Neural cell (in vitro differentiated cells): Measurements from ENCODE around the gene PBX3. TPM values are rescaled to one million over a fixed set of nuclear protein-coding genes. Genes with fewer than 3 reads are reported as not detected.

Experiments used
- H2AFZ ChIP-seq: fragments of 200-600, 300-800 bp; sonication (generic), shearing (Covaris generic); 2 replicates; pipeline ENCODE4 v1.6.0; 2014; ENCODE audit warnings: low read depth, mild to moderate bottlenecking, antibody characterized with exemption, low read length, moderate library complexity
- H3F3A ChIP-seq: fragments of 200-600 bp; shearing (Covaris generic); 2 replicates; pipeline ENCODE4 v1.6.1; 2016; ENCODE audit warnings: mild to moderate bottlenecking, moderate library complexity, mixed read lengths, antibody characterized with exemption, low read length; ENCODE audit not compliant: insufficient read depth, poor library complexity, severe bottlenecking
- H3K27ac ChIP-seq: fragments of 200-600, 300-800 bp; sonication (generic), shearing (Covaris generic); 2 replicates; pipeline ENCODE4 v1.5.1; 2014; ENCODE audit warnings: mild to moderate bottlenecking, low read length, moderate library complexity
- H3K27me3 ChIP-seq: fragments of 300-800, 200-600 bp; sonication (generic), shearing (Covaris generic); 2 replicates; pipeline ENCODE4 v1.6.0; 2014; ENCODE audit warnings: mild to moderate bottlenecking, low read depth, low read length, moderate library complexity; ENCODE audit not compliant: insufficient read depth
- H3K36me3 ChIP-seq: fragments of 300-800, 200-600 bp; sonication (generic), shearing (Covaris generic); 2 replicates; pipeline ENCODE4 v1.5.1; 2014; ENCODE audit warnings: mild to moderate bottlenecking, antibody characterized with exemption, low read length, moderate library complexity; ENCODE audit not compliant: insufficient read depth
- H3K4me2 ChIP-seq: fragments of 300-800, 200-600 bp; sonication (generic), shearing (Covaris generic); 2 replicates; pipeline ENCODE4 v1.6.0; 2014; ENCODE audit warnings: mild to moderate bottlenecking, low read length
- H3K4me3 ChIP-seq: fragments of 300-800, 200-600 bp; sonication (generic), shearing (Covaris generic); 2 replicates; pipeline ENCODE4 v1.5.1; 2014; ENCODE audit warnings: mild to moderate bottlenecking, low read length, moderate library complexity
- H3K79me2 ChIP-seq: fragments of 200-600 bp; shearing (Covaris generic); replicated peaks from 2 replicates; pipeline ENCODE4 v1.6.0; 2014; ENCODE audit warnings: mild to moderate bottlenecking, low read length, moderate library complexity; ENCODE audit not compliant: insufficient read depth
- H3K9ac ChIP-seq: fragments of 300-800, 200-600 bp; sonication (generic), shearing (Covaris generic); 2 replicates; pipeline ENCODE4 v1.6.1; 2016; ENCODE audit warnings: mild to moderate bottlenecking, low read length, mixed read lengths
- H3K9me2 ChIP-seq: fragments of 200-600 bp; shearing (Covaris generic); 2 replicates; pipeline ENCODE4 v1.6.1; 2016; ENCODE audit warnings: mild to moderate bottlenecking, low read length, mixed read lengths; ENCODE audit not compliant: insufficient read depth
- H3K9me3 ChIP-seq: fragments of 200-600, 300-800 bp; sonication (generic), shearing (Covaris generic); 2 replicates; pipeline ENCODE4 v1.6.1; 2016; ENCODE audit warnings: mild to moderate bottlenecking, mixed run types, low read length, moderate library complexity, mixed read lengths
- H4K20me1 ChIP-seq: fragments of 200-600 bp; shearing (Covaris generic); 2 replicates; pipeline ENCODE4 v1.6.1; 2016; ENCODE audit warnings: mild to moderate bottlenecking, mixed run types; ENCODE audit not compliant: insufficient read depth
- EP300 ChIP-seq: fragments of 450-650 bp; conservative IDR thresholded peaks from 2 replicates; pipeline ENCODE4 v1.6.1; 2014; ENCODE audit warnings: antibody characterized with exemption, mild to moderate bottlenecking, moderate library complexity; ENCODE audit not compliant: poor library complexity, severe bottlenecking
- EZH2 ChIP-seq: fragments of 200-600, 300-800 bp; shearing (Covaris generic), sonication (generic); IDR thresholded peaks from 2 replicates; pipeline ENCODE4 v1.6.1; 2014; ENCODE audit warnings: antibody characterized with exemption, low read length, borderline replicate concordance, mild to moderate bottlenecking; ENCODE audit not compliant: insufficient read depth, poor library complexity, severe bottlenecking
- MXI1 ChIP-seq: fragments of 450-650 bp; conservative IDR thresholded peaks from 2 replicates; pipeline ENCODE4 v1.6.1; 2014; ENCODE audit warnings: antibody characterized with exemption, mild to moderate bottlenecking; ENCODE audit not compliant: poor library complexity, severe bottlenecking
- POLR2AphosphoS5 ChIP-seq: IDR thresholded peaks from 2 replicates; pipeline ENCODE4 v1.6.1; 2012
- RAD21 ChIP-seq: fragments of 450-650 bp; conservative IDR thresholded peaks from 2 replicates; pipeline ENCODE4 v1.6.1; 2014; ENCODE audit warnings: antibody characterized with exemption, mild to moderate bottlenecking, moderate library complexity
- REST ChIP-seq: IDR thresholded peaks from 2 replicates; pipeline ENCODE4 v1.6.1; 2012; ENCODE audit warnings: borderline replicate concordance
- SMC3 ChIP-seq: fragments of 450-650 bp; conservative IDR thresholded peaks from 2 replicates; pipeline ENCODE4 v1.6.1; 2014; ENCODE audit warnings: antibody characterized with exemption, mild to moderate bottlenecking, moderate library complexity; ENCODE audit not compliant: poor library complexity
- TAF1 ChIP-seq: IDR thresholded peaks from 2 replicates; pipeline ENCODE4 v1.6.1; 2012; ENCODE audit warnings: low read depth
- polyA plus RNA-seq: library from polyadenylated mRNA; depleted of rRNA; stranded (reverse); fragments of >200 nt; gene quantifications from 2 replicates; pipeline ENCODE4 v1.2.3, GENCODE V29; 2014
- TF ChIP-seq, protein P1 (sequence below): fragments of 450-650 bp; IDR thresholded peaks from 2 replicates; pipeline ENCODE4 v1.5.1; 2014; ENCODE audit warnings: antibody characterized with exemption, mild to moderate bottlenecking, moderate library complexity; ENCODE audit not compliant: poor library complexity, severe bottlenecking

PBX3 gene
- polyA plus RNA-seq, 1 donor from 2014 or later, result 398 TPM

DNA sequence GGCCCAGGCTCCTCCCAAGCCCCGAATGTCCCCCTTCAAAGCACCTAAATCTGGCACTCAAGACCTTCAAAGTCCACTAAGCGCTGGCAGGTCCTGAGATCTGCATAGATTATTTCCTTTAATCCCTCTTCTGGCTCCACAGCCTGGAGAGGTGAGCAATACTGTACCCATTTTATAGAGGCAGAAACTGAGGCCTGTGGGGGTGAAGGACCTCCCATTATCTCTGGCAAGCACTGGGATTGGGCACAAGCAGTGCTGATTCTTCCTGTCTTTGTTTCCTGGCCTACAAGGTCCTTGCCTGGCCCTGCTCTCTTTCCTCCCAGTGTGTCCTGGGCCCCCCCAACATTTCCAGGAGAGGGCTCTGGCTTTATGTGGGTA lies 252.3 kb downstream of the PBX3 start (continued):
- TF ChIP-seq, protein P1, sequence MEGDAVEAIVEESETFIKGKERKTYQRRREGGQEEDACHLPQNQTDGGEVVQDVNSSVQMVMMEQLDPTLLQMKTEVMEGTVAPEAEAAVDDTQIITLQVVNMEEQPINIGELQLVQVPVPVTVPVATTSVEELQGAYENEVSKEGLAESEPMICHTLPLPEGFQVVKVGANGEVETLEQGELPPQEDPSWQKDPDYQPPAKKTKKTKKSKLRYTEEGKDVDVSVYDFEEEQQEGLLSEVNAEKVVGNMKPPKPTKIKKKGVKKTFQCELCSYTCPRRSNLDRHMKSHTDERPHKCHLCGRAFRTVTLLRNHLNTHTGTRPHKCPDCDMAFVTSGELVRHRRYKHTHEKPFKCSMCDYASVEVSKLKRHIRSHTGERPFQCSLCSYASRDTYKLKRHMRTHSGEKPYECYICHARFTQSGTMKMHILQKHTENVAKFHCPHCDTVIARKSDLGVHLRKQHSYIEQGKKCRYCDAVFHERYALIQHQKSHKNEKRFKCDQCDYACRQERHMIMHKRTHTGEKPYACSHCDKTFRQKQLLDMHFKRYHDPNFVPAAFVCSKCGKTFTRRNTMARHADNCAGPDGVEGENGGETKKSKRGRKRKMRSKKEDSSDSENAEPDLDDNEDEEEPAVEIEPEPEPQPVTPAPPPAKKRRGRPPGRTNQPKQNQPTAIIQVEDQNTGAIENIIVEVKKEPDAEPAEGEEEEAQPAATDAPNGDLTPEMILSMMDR, result no peak
- no peak for TF ChIP-seq MXI1

DNA sequence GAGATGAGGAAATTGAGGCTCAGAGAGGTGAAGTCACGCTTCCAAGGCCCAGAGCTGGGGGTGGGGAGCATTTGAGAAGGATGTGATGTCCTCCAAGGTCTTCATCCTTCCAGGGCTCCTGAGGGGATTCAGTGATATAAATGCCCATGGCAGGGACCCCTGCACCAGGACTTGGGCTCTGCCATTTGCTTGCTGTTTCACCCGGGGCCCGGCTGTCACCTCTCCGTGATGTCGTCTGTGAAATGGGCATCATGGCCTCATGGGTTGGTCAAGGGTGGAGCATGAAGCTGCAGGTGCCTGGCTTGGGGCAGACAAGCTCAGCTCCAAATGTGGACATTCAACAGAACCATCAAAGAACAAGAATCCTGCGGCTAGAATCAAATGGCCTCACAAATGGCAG lies 253.1 kb downstream of the PBX3 start:
- H3K27ac ChIP-seq, result no peak overlapping the region
- H3K36me3 ChIP-seq, result no peaks in the 10 kb centered on the region
- H3K4me3 ChIP-seq, result no peak overlapping the region
- H3K27me3 ChIP-seq, result no peaks in the 10 kb centered on the region
- no peak overlapping the region for H2AFZ ChIP-seq
- H3K9me3 ChIP-seq, result no peaks in the 10 kb centered on the region
- H3K4me2 ChIP-seq, result no peak overlapping the region
- no peaks in the 10 kb centered on the region for H3F3A ChIP-seq
- H4K20me1 ChIP-seq, result no peaks in the 10 kb centered on the region
- no peak for TF ChIP-seq SMC3
- TF ChIP-seq REST, result no peak
- no peak for TF ChIP-seq EZH2
- no peak for TF ChIP-seq MXI1
- no peak for TF ChIP-seq POLR2AphosphoS5
- TF ChIP-seq RAD21, result no peak
- no peak for TF ChIP-seq EP300
- no peak for TF ChIP-seq TAF1
- TF ChIP-seq, protein P1, result no peak
- no peaks in the 10 kb centered on the region for H3K79me2 ChIP-seq
- no peaks in the 10 kb centered on the region for H3K9me2 ChIP-seq
- no peak overlapping the region for H3K9ac ChIP-seq
